Measurements from ENCODE around the gene WFIKKN1. TPM values are rescaled to one million over a fixed set of nuclear protein-coding genes. Genes with fewer than 3 reads are reported as not detected.

Gene WFIKKN1
- total and polyA plus RNA-seq, 4 donors: 0.31 to 2.5 (median 0.61) TPM

GRCh38 chr16:616733-617586, 13.8 kb upstream of the WFIKKN1 start:
- TF ChIP-seq CTCF (IDR thresholded peaks at IDR 0.05; ENCODE audit: control extremely low read depth, extremely low read depth): no peak
- DNase-seq: peak; percentile 29 to 67 (median 47)
- Histone ChIP-seq H3K4me3 (no peak overlapping the region), H3K27me3 (ENCODE audit: control insufficient read depth in 3 of 3, insufficient read depth in 3 of 3, low read length in 2 of 3) (no peaks in the 10 kb centered on the region), H3K9ac (ENCODE audit: insufficient read depth in 1 of 2, low read length in 2 of 2) (no peak overlapping the region), H3K36me3 (ENCODE audit: control insufficient read depth in 4 of 4, insufficient read depth in 4 of 4, low read length in 4 of 4) (peaks cover 0 to 9% (median 0%) of the 10 kb centered on the region in 4 donors), H3K4me1 (ENCODE audit: control insufficient read depth in 5 of 5, insufficient read depth in 5 of 5, low read length in 5 of 5) (peaks cover 0 to 9% (median 4%) of the 10 kb centered on the region in 5 donors), H3K27ac (ENCODE audit: low read depth in 1 of 2, low read length in 1 of 2) (peak overlapping the region in 1 of 2 donors; percentile 96), H3K9me3 (ENCODE audit: control insufficient read depth in 4 of 4, insufficient read depth in 3 of 4, low read length in 3 of 4) (peaks cover 0 to 1% (median 0%) of the 10 kb centered on the region in 4 donors)
- WGBS, 2 donors: 70 to 88% methylated on average over 39 of the region's 39 CpGs
- ATAC-seq (ENCODE audit: insufficient read depth, low FRiP score): peak; percentile 73

DNA sequence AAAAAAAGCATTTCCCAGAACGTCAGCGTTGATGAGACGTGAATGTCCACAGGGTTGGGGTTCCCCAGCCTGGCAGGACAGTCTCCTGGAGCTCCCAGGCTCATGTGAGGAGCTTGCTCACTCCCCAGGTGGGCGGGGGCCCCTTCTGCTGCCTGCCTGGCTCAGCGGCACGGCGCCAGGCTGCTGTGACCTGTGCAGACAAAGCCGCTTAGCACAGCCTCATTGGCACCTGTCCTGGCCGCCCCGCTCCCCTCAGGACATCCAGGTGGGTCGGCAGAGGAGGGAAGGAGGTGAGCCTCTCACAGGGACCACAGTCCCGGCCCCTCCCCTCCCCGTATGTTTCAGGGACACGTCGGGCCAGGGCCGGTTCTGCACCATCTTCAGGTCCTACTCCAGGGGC, 12.9 kb upstream of the WFIKKN1 start:
- Histone ChIP-seq H3K4me3 (peak overlapping the region; percentile 8), H3K27ac (ENCODE audit: low read depth in 1 of 2, low read length in 1 of 2) (peak overlapping the region in 1 of 2 donors; percentile 84), H3K4me1 (ENCODE audit: control insufficient read depth in 5 of 5, insufficient read depth in 5 of 5, low read length in 5 of 5) (peaks cover 0 to 9% (median 8%) of the 10 kb centered on the region in 5 donors), H3K9ac (ENCODE audit: insufficient read depth in 1 of 2, low read length in 2 of 2) (no peak overlapping the region), H3K36me3 (ENCODE audit: control insufficient read depth in 4 of 4, insufficient read depth in 4 of 4, low read length in 4 of 4) (peaks cover 0 to 9% (median 0%) of the 10 kb centered on the region in 4 donors), H3K27me3 (ENCODE audit: control insufficient read depth in 3 of 3, insufficient read depth in 3 of 3, low read length in 2 of 3) (no peaks in the 10 kb centered on the region), H3K9me3 (ENCODE audit: control insufficient read depth in 4 of 4, insufficient read depth in 3 of 4, low read length in 3 of 4) (peaks cover 0 to 1% (median 0%) of the 10 kb centered on the region in 4 donors)
- no peak for DNase-seq
- ATAC-seq (ENCODE audit: insufficient read depth, low FRiP score): no peak
- 74 to 88% methylated on average over 16 of the region's 16 CpGs for WGBS, 2 donors
- TF ChIP-seq CTCF (IDR thresholded peaks at IDR 0.05; ENCODE audit: control extremely low read depth, extremely low read depth): no peak

- no peak for TF ChIP-seq CTCF (IDR thresholded peaks at IDR 0.05; ENCODE audit: control extremely low read depth, extremely low read depth)
- H3K4me1 ChIP-seq (ENCODE audit: control insufficient read depth in 5 of 5, insufficient read depth in 5 of 5, low read length in 5 of 5): peaks cover 0 to 9% (median 8%) of the 10 kb centered on the region in 5 donors
- H3K9ac ChIP-seq (ENCODE audit: insufficient read depth in 1 of 2, low read length in 2 of 2): no peak overlapping the region
- peaks cover 0 to 6% (median 0%) of the 10 kb centered on the region in 4 donors for H3K36me3 ChIP-seq (ENCODE audit: control insufficient read depth in 4 of 4, insufficient read depth in 4 of 4, low read length in 4 of 4)
- WGBS, 2 donors: 89 to 93% methylated on average over 20 of the region's 20 CpGs
- peaks cover 0 to 1% (median 0%) of the 10 kb centered on the region in 4 donors for H3K9me3 ChIP-seq (ENCODE audit: control insufficient read depth in 4 of 4, insufficient read depth in 3 of 4, low read length in 3 of 4)
- no peak overlapping the region for H3K4me3 ChIP-seq
- H3K27me3 ChIP-seq (ENCODE audit: control insufficient read depth in 3 of 3, insufficient read depth in 3 of 3, low read length in 2 of 3): no peaks in the 10 kb centered on the region
- DNase-seq (no peak), ATAC-seq (ENCODE audit: insufficient read depth, low FRiP score) (no peak)
- no peak overlapping the region for H3K27ac ChIP-seq (ENCODE audit: low read depth in 1 of 2, low read length in 1 of 2)
Measured at GRCh38 chr16:619476-620100, 11.2 kb upstream of the WFIKKN1 start.
